Esophagus muscularis mucosa (tissue), 4 donors: ENCODE measurements around the gene SEMA4B. TPM values are rescaled to one million over a fixed set of nuclear protein-coding genes. Genes with fewer than 3 reads are reported as not detected.

Experiments used
- DNase-seq: peaks from one replicate; pipeline ENCODE4 v3.0.0-alpha.2; 2017; ENCODE audit errors: extremely low spot score
- H3K27ac ChIP-seq, 4 donors: fragments of 200-600 bp; sonication (generic); replicated peaks in 1 of 4; 1 replicate in 3 of 4; 2 replicates in 1 of 4; pipeline ENCODE4 v1.5.1; 2016 to 2019; ENCODE audit warnings: mild to moderate bottlenecking in 1 of 4
- H3K27me3 ChIP-seq, 4 donors: fragments of 200-600 bp; sonication (generic); one replicate each; pipeline versions ENCODE4 v1.5.1 to v1.6.0; 2016 to 2019
- H3K36me3 ChIP-seq, 4 donors: fragments of 200-600 bp; sonication (generic); one replicate each; pipeline ENCODE4 v1.5.1; 2016 to 2019
- H3K4me1 ChIP-seq, 4 donors: fragments of 200-600 bp; sonication (generic); one replicate each; pipeline ENCODE4 v1.5.1; 2016 to 2019
- H3K4me3 ChIP-seq, 4 donors: fragments of 200-600 bp; sonication (generic); 1 replicate in 2 of 4; 2 replicates in 2 of 4; pipeline ENCODE4 v1.5.1; 2016 to 2019; ENCODE audit warnings: mild to moderate bottlenecking in 4 of 4, moderate library complexity in 1 of 4
- H3K9me3 ChIP-seq, 4 donors: fragments of 200-600 bp; sonication (generic); 1 replicate in 3 of 4; 2 replicates in 1 of 4; pipeline ENCODE4 v1.5.1; 2016 to 2019
- CTCF ChIP-seq, 3 experiments: fragments of 200-600 bp in 2 of 3; fragments of 450-650 bp in 1 of 3; sonication (generic) in 2 of 3; IDR thresholded peaks; one replicate each; pipeline ENCODE4 v1.5.1; 2017 to 2019; ENCODE audit warnings: antibody characterized with exemption in 3 of 3, mild to moderate bottlenecking in 2 of 3, moderate library complexity in 1 of 3
- EP300 ChIP-seq: sonication (generic); formaldehyde crosslinking; IDR thresholded peaks from one replicate; pipeline ENCODE4 v1.6.1; 2017; ENCODE audit warnings: antibody characterized with exemption
- POLR2A ChIP-seq: fragments of 450-650 bp; IDR thresholded peaks from one replicate; pipeline ENCODE4 v1.6.1; 2017; ENCODE audit warnings: antibody characterized with exemption, moderate library complexity, mild to moderate bottlenecking, low read depth
- POLR2AphosphoS5 ChIP-seq, 2 donors: sonication (generic); formaldehyde crosslinking; IDR thresholded peaks; one replicate each; pipeline ENCODE4 v1.6.1; 2017; ENCODE audit warnings: antibody characterized with exemption in 2 of 2
- WGBS: methylation state at CpG from one replicate; pipeline ENCODE4 v1.1.5; 2018; 5-methylcytosine and 5-hydroxymethylcytosine counted together
- intact Hi-C: fragments of 100-400 bp; cut with DNase I; formaldehyde crosslinking; loops from one replicate; pipeline ENCODE4 v1.15.1; 2023
- total RNA-seq, 4 donors: library from RNA; depleted of rRNA; stranded (reverse); fragments of >200 nt; gene quantifications; one replicate each; pipeline versions ENCODE4 v1.1.0 to v1.2.1, GENCODE V29; 2016

Gene SEMA4B
- total RNA-seq, 4 donors from 2014 or later = 30.7 to 68.3 (median 43.4) TPM

- Histone ChIP-seq H3K9me3 (no peaks in the 10 kb centered on the region), H3K4me1 (peaks cover 41 to 63% (median 61%) of the 10 kb centered on the region in 4 donors), H3K4me3 (no peak overlapping the region), H3K27ac (peak overlapping the region; percentile 36 to 97 (median 71)), H3K27me3 (no peaks in the 10 kb centered on the region), H3K36me3 (peaks cover 15 to 63% (median 55%) of the 10 kb centered on the region in 4 donors)
- WGBS = 63% methylated on average over 24 of the region's 27 CpGs
- intact Hi-C loops = no loop called here
- no peak for DNase-seq
- TF ChIP-seq CTCF (IDR thresholded peaks at IDR 0.05) (no peak), POLR2AphosphoS5 (IDR thresholded peaks at IDR 0.05) (no peak), EP300 (no peak)
Measured at GRCh38 chr15:90231028-90232017, 30.2 kb downstream of the SEMA4B start.

GRCh38 chr15:90232196-90232595 is 31.1 kb downstream of the SEMA4B start:
- DNase-seq = no peak
- H3K27ac ChIP-seq = peak overlapping the region in 3 of 4 donors; percentile 53 to 97 (median 89)
- H3K27me3 ChIP-seq = no peaks in the 10 kb centered on the region
- intact Hi-C loops = no loop called here
- H3K4me1 ChIP-seq = peaks cover 41 to 63% (median 61%) of the 10 kb centered on the region in 4 donors
- peak overlapping the region in 1 of 4 donors; percentile 80 for H3K4me3 ChIP-seq
- 95% methylated on average over 7 of the region's 13 CpGs for WGBS
- H3K36me3 ChIP-seq = peaks cover 12 to 63% (median 54%) of the 10 kb centered on the region in 4 donors
- TF ChIP-seq POLR2AphosphoS5 (IDR thresholded peaks at IDR 0.05) = no peak
- no peak for TF ChIP-seq EP300
- no peak for TF ChIP-seq CTCF (IDR thresholded peaks at IDR 0.05)
- TF ChIP-seq POLR2A = no peak
- H3K9me3 ChIP-seq = no peaks in the 10 kb centered on the region

GRCh38 chr15:90232941-90233386 is 31.8 kb downstream of the SEMA4B start:
- Histone ChIP-seq H3K4me3 (peak overlapping the region; percentile 80 to 93 (median 92)), H3K9me3 (no peaks in the 10 kb centered on the region), H3K36me3 (peaks cover 9 to 60% (median 52%) of the 10 kb centered on the region in 4 donors), H3K27ac (peak overlapping the region; percentile 89 to 97 (median 91)), H3K27me3 (no peaks in the 10 kb centered on the region), H3K4me1 (peaks cover 41 to 63% (median 60%) of the 10 kb centered on the region in 4 donors)
- intact Hi-C loops = no loop called here
- 15% methylated on average over 9 of the region's 9 CpGs for WGBS
- TF ChIP-seq EP300 (no peak), POLR2A (no peak), POLR2AphosphoS5 (IDR thresholded peaks at IDR 0.05) (peak in 1 of 2 donors; percentile 11), CTCF (IDR thresholded peaks at IDR 0.05) (peak; percentile 41 to 65 (median 55))
- DNase-seq = no peak

GRCh38 chr15:90233387-90234095 is 32.4 kb downstream of the SEMA4B start, which contains the start of gene CIB1:
CIB1 (minus strand) TSS chr15:90233941; CDS start chr15:90233885, 56 bp downstream.
- peak; percentile 98 for DNase-seq
- no peak for TF ChIP-seq CTCF (IDR thresholded peaks at IDR 0.05)
- TF ChIP-seq EP300 = no peak
- peak; percentile 54 for TF ChIP-seq POLR2A
- TF ChIP-seq POLR2AphosphoS5 (IDR thresholded peaks at IDR 0.05) = peak; percentile 77 to 87
- peaks cover 41 to 58% (median 56%) of the 10 kb centered on the region in 4 donors for H3K4me1 ChIP-seq
- no peaks in the 10 kb centered on the region for H3K9me3 ChIP-seq
- no peaks in the 10 kb centered on the region for H3K27me3 ChIP-seq
- H3K27ac ChIP-seq = peak within 1 kb of the TSS; percentile 89 to 97 (median 91)
- H3K36me3 ChIP-seq = peaks cover 4 to 60% (median 51%) of the 10 kb centered on the region in 4 donors
- intact Hi-C loops = no loop called here
- H3K4me3 ChIP-seq = peak within 1 kb of the TSS; percentile 80 to 93 (median 92)
- WGBS = 0% methylated on average over 3 of the region's 63 CpGs
